DMS 273 treated with DMSO at 0.1 percent for 48 hours (cell line): ENCODE data around the gene MAGEB17.
"Not testable (repeated sequence)": the region's sequence is repeated elsewhere in the genome, so short reads cannot be mapped to it uniquely, and the experiment has no call there.

Experiments used
- DNase-seq: peaks from one replicate; lab custom pipeline; 2025; lab: John Stamatoyannopoulos, UW

Gene MAGEB17

GRCh38 chrX:16156692-16157331 is 10.5 kb upstream of the MAGEB17 start:
- DNase-seq = no peak

- DNase-seq = no peak
Measured at GRCh38 chrX:16160729-16161128, 6.6 kb upstream of the MAGEB17 start.

GRCh38 chrX:16161173-16161572 is 6.1 kb upstream of the MAGEB17 start:
- DNase-seq = not testable (repeated sequence)

GRCh38 chrX:16162391-16162790 is 4.9 kb upstream of the MAGEB17 start:
- no peak for DNase-seq

- no peak for DNase-seq
Measured at GRCh38 chrX:16164748-16165147, 2.5 kb upstream of the MAGEB17 start.

- no peak for DNase-seq
Measured at GRCh38 chrX:16171039-16171438, 3.8 kb downstream of the MAGEB17 start.

- DNase-seq = no peak
Measured at GRCh38 chrX:16171944-16172343, 4.7 kb downstream of the MAGEB17 start.

GRCh38 chrX:16172391-16172790 is 5.1 kb downstream of the MAGEB17 start:
- DNase-seq = no peak

- no peak for DNase-seq
Measured at GRCh38 chrX:16175329-16176061, 8.2 kb downstream of the MAGEB17 start.

GRCh38 chrX:16177260-16177659 is 10.0 kb downstream of the MAGEB17 start:
- DNase-seq = no peak

GRCh38 chrX:16183843-16184242 is 16.6 kb downstream of the MAGEB17 start:
- DNase-seq = not testable (repeated sequence)

- no peak for DNase-seq
Measured at GRCh38 chrX:16185725-16186136, 18.4 kb downstream of the MAGEB17 start.

- DNase-seq = no peak
Measured at GRCh38 chrX:16186380-16187007, 19.2 kb downstream of the MAGEB17 start.

GRCh38 chrX:16187024-16187760 is 19.9 kb downstream of the MAGEB17 start:
- DNase-seq = no peak

GRCh38 chrX:16188687-16189086 is 21.4 kb downstream of the MAGEB17 start:
- no peak for DNase-seq

- no peak for DNase-seq
Measured at GRCh38 chrX:16191605-16192004, 24.3 kb downstream of the MAGEB17 start.

GRCh38 chrX:16196829-16197228 is 29.5 kb downstream of the MAGEB17 start:
- DNase-seq = no peak

- no peak for DNase-seq
Measured at GRCh38 chrX:16199343-16199742, 32.1 kb downstream of the MAGEB17 start.

- DNase-seq = no peak
Measured at GRCh38 chrX:16202943-16203342, 35.7 kb downstream of the MAGEB17 start.

- no peak for DNase-seq
Measured at GRCh38 chrX:16204538-16204937, 37.3 kb downstream of the MAGEB17 start.

- DNase-seq = no peak
Measured at GRCh38 chrX:16205840-16206239, 38.6 kb downstream of the MAGEB17 start.

- no peak for DNase-seq
Measured at GRCh38 chrX:16207634-16208033, 40.4 kb downstream of the MAGEB17 start.

- no peak for DNase-seq
Measured at GRCh38 chrX:16208601-16209000, 41.3 kb downstream of the MAGEB17 start.
